BE2C (cell line): Measurements from ENCODE around the gene SMARCE1.

Source experiments
- DNase-seq: peaks from one replicate; pipeline ENCODE4 v3.0.0-alpha.2; 2020
- H3K27me3 ChIP-seq: fragments of 250-450 bp; sonication (Bioruptor Pico); 2 replicates; pipeline ENCODE4 v1.5.1; 2020; ENCODE audit warnings: mild to moderate bottlenecking
- H3K36me3 ChIP-seq: fragments of 250-450 bp; sonication (Bioruptor Pico); 2 replicates; pipeline ENCODE4 v1.5.1; 2020; ENCODE audit warnings: mild to moderate bottlenecking
- H3K4me1 ChIP-seq: fragments of 250-450 bp; sonication (Bioruptor Pico); 2 replicates; pipeline ENCODE4 v1.5.1; 2020
- H3K4me3 ChIP-seq: 2 replicates; pipeline ENCODE4 v1.5.1; 2011; ENCODE audit warnings: low read depth, low read length
- H3K9me3 ChIP-seq: fragments of 250-450 bp; sonication (Bioruptor Pico); 2 replicates; pipeline ENCODE4 v1.5.1; 2020
- TF ChIP-seq, protein P1 (sequence below): IDR thresholded peaks from 2 replicates; pipeline ENCODE4 v1.5.1; 2012; ENCODE audit warnings: mild to moderate bottlenecking, low read depth, low read length

The SMARCE1 gene

DNA sequence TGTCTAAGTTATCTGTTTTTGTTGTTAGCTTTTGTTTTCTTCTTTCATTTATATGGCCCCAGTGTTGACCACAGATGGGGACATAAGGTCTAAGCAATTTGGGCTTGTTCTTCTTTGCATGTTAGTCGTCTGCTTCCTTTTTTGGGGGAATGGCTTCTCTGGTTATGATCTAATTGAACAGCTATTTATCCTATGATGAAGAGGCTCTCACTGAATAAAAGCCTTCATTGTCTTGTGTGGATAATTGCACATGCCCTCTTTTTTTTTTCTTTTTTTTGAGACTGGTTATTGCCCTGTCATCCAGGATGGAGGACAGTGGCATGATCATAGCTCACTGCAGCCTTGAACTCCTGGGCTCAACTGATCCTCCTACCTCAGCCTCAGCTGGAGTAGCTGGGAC lies 13.7 kb downstream of the SMARCE1 start:
- no peak for DNase-seq
- Histone ChIP-seq H3K9me3 (no peaks in the 10 kb centered on the region), H3K4me3 (no peak overlapping the region), H3K27me3 (no peaks in the 10 kb centered on the region), H3K36me3 (peaks cover 92% of the 10 kb centered on the region), H3K4me1 (no peaks in the 10 kb centered on the region)
- TF ChIP-seq, protein P1, sequence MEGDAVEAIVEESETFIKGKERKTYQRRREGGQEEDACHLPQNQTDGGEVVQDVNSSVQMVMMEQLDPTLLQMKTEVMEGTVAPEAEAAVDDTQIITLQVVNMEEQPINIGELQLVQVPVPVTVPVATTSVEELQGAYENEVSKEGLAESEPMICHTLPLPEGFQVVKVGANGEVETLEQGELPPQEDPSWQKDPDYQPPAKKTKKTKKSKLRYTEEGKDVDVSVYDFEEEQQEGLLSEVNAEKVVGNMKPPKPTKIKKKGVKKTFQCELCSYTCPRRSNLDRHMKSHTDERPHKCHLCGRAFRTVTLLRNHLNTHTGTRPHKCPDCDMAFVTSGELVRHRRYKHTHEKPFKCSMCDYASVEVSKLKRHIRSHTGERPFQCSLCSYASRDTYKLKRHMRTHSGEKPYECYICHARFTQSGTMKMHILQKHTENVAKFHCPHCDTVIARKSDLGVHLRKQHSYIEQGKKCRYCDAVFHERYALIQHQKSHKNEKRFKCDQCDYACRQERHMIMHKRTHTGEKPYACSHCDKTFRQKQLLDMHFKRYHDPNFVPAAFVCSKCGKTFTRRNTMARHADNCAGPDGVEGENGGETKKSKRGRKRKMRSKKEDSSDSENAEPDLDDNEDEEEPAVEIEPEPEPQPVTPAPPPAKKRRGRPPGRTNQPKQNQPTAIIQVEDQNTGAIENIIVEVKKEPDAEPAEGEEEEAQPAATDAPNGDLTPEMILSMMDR, result no peak

DNA sequence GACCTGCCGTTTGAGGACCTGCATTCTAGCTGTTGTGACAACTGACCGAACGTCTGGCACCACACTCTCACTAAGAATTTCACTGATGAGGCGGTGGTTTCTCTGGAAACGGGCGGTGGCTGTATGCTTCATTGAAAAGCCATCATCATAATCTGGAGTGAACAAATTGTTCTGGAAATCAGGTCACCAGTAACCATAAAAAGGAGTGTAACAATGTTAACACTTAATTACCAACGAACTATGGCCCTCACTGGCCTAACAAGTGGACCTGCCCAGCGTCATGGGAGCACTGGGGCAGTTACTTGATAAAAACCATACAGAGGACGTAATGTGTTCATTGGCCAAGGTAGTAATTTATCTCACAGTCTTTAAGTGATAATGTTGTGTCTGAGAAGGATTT lies 15.4 kb downstream of the SMARCE1 start:
- no peak for DNase-seq
- Histone ChIP-seq H3K36me3 (peaks cover 95% of the 10 kb centered on the region), H3K9me3 (no peaks in the 10 kb centered on the region), H3K4me1 (no peaks in the 10 kb centered on the region), H3K4me3 (no peak overlapping the region), H3K27me3 (no peaks in the 10 kb centered on the region)
- TF ChIP-seq, protein P1, result no peak

DNA sequence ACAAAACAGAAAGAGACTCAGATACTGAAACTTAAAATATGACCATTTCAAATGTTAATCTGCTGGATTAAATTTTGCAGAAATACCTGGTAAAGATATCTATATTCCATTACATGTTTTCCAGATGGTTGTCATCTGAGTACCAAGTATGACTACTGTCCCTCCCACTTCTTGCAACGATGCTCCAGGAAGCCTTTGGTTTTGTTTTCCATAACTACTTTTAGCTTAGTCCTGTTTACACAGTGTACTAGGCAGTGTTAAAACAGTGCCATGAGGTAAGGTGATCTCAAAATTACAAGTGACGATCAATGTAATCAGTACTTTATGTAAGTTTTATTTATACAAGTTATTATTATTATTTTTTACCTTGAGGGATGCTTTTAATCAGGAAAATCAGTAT lies 17.8 kb downstream of the SMARCE1 start:
- DNase-seq, result no peak
- H3K36me3 ChIP-seq, result peaks cover 71% of the 10 kb centered on the region
- H3K27me3 ChIP-seq, result no peaks in the 10 kb centered on the region
- H3K4me3 ChIP-seq, result no peak overlapping the region
- TF ChIP-seq, protein P1, result no peak
- no peaks in the 10 kb centered on the region for H3K9me3 ChIP-seq
- H3K4me1 ChIP-seq, result no peaks in the 10 kb centered on the region

DNA sequence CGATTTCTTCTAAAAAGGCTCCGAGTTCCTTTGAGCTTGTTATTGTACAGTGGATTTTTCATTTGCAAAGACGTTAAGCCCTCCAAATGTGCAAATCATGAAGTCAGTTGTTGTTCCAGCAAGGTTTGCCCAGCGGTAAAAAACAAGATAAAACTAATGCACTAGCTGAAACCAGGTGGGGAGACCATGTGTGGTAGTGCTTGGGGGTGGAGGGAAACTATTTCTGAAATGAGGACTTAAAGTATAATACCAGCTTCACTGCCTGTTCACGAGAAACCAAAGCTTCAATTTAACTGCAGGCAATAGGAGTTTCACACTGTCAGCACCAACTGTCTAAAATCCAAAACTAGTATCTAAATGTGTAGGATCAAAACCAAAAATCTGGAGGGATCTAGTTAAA lies 22.3 kb downstream of the SMARCE1 start:
- H3K4me3 ChIP-seq, result no peak overlapping the region
- peaks cover 28% of the 10 kb centered on the region for H3K27me3 ChIP-seq
- TF ChIP-seq, protein P1, result no peak
- H3K4me1 ChIP-seq, result no peaks in the 10 kb centered on the region
- DNase-seq, result no peak
- no peaks in the 10 kb centered on the region for H3K9me3 ChIP-seq
- H3K36me3 ChIP-seq, result peaks cover 26% of the 10 kb centered on the region

DNA sequence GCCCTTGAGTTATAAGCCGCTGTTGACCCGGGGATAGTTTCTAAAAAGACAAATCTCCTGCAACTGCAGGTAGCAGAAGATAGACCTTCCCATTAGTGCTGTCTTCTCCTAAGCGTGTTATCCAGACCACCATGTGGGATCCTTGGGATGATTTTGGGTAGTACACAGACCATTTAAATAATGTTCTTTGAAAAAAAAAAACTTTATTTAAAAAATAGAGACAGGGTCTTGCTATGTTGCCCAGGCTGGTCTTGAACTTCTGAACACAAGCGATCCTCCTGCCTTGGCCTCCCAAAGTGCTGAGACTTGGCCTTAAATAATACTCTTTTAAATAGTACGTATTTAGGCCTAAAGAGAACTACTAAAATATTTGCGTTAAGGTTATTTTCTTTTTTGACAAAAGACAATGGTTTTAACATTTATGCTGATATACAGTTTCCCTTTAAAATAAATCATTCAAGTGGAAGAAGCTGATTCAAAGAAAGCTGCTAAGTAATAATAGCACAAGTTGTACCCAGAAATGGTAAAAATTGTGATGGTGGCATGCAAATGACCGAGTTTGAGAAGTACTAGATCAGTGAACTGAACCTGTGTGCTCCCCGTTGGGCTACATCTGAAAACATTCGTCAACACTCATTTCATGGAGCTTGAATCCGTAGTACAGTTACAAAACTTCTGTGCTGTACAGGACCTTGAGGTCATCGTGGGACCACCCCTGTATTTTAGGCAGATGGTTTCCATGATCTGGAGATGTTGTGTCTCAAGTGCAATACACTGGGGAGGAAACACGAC lies 24.0 kb downstream of the SMARCE1 start:
- Histone ChIP-seq H3K27me3 (peaks cover 45% of the 10 kb centered on the region), H3K4me1 (no peaks in the 10 kb centered on the region), H3K9me3 (no peaks in the 10 kb centered on the region), H3K36me3 (peaks cover 9% of the 10 kb centered on the region), H3K4me3 (no peak overlapping the region)
- TF ChIP-seq, protein P1, result no peak
- DNase-seq, result no peak

DNA sequence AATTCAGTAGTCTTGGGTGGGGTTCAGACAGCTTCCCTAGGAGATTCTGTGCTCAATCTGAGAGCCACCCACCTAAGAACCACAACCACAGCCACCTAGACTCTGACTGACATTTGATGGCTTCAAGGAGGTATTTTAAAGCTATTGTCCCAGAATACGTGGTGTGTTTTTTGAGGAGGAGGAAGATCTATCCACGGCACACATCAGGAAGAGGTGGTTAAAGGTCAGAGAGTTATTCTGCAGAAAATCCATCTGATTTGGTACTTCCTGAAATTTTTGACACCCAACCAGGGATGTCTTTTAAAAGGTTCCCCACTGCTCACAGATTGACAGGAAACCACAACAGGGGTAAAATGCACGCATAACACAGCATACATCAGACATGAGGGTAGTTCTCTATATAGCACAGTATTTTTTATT lies 25.1 kb downstream of the SMARCE1 start:
- H3K4me1 ChIP-seq, result no peaks in the 10 kb centered on the region
- H3K4me3 ChIP-seq, result no peak overlapping the region
- TF ChIP-seq, protein P1, result no peak
- no peak for DNase-seq
- no peaks in the 10 kb centered on the region for H3K9me3 ChIP-seq
- peaks cover 52% of the 10 kb centered on the region for H3K27me3 ChIP-seq
- no peaks in the 10 kb centered on the region for H3K36me3 ChIP-seq
